Upper lobe of left lung (tissue), 6 donors: Measurements from ENCODE around the gene ARPIN. TPM values are rescaled to one million over a fixed set of nuclear protein-coding genes. Genes with fewer than 3 reads are reported as not detected.

ENCODE experiments used
- ATAC-seq, 2 donors: fragments of 200-7000 bp; cut with Tn5 transposase; one replicate each; pipeline ENCODE4 v1.9.1; 2022; ENCODE audit warnings: mild to moderate bottlenecking in 2 of 2, moderate library complexity in 2 of 2; ENCODE audit not compliant: low FRiP score in 2 of 2
- DNase-seq, 2 donors: peaks; one replicate each; pipeline ENCODE4 v3.0.0-alpha.2; 2019 to 2020
- H3K27ac ChIP-seq, 4 donors: fragments of 200-600 bp; sonication (generic); one replicate each; pipeline ENCODE4 v1.5.1; 2016 to 2019
- H3K27me3 ChIP-seq, 4 donors: fragments of 200-600 bp; sonication (generic); one replicate each; pipeline ENCODE4 v1.5.1; 2017 to 2019
- H3K36me3 ChIP-seq, 4 donors: fragments of 200-600 bp; sonication (generic); one replicate each; pipeline ENCODE4 v1.5.1; 2016 to 2019
- H3K4me1 ChIP-seq, 4 donors: fragments of 200-600 bp; sonication (generic); one replicate each; pipeline ENCODE4 v1.5.1; 2018 to 2019
- H3K4me3 ChIP-seq, 4 donors: fragments of 200-600 bp; sonication (generic); one replicate each; pipeline ENCODE4 v1.5.1; 2017 to 2019; ENCODE audit warnings: mild to moderate bottlenecking in 2 of 4, moderate library complexity in 1 of 4
- H3K9me3 ChIP-seq, 4 donors: fragments of 200-600 bp; sonication (generic); one replicate each; pipeline ENCODE4 v1.5.1; 2018 to 2019
- EP300 ChIP-seq, 4 donors: sonication (generic); formaldehyde crosslinking; IDR thresholded peaks; one replicate each; pipeline ENCODE4 v1.5.1; 2017; ENCODE audit warnings: antibody characterized with exemption in 4 of 4, control low read depth in 2 of 4
- POLR2A ChIP-seq, 4 donors: fragments of 450-650 bp; IDR thresholded peaks; one replicate each; pipeline ENCODE4 v1.5.1; 2016 to 2017; ENCODE audit warnings: antibody characterized with exemption in 4 of 4, mild to moderate bottlenecking in 2 of 4
- POLR2AphosphoS5 ChIP-seq, 2 donors: sonication (generic); formaldehyde crosslinking; IDR thresholded peaks; one replicate each; pipeline ENCODE4 v1.5.1; 2017; ENCODE audit warnings: antibody characterized with exemption in 2 of 2
- WGBS, 2 donors: methylation state at CpG; one replicate each; pipeline ENCODE4 v1.1.5; 2017 to 2018; 5-methylcytosine and 5-hydroxymethylcytosine counted together
- total RNA-seq, 6 donors: library from RNA; depleted of rRNA in 4 of 6; stranded (reverse); fragments of >200 nt in 4 of 6; gene quantifications; one replicate each; pipeline versions ENCODE4 v1.1.0 to v1.2.1, GENCODE V29; 2016 to 2021
- TF ChIP-seq, protein P1 (sequence below), 6 experiments: fragments of 450-650 bp in 4 of 6; fragments of 200-600 bp in 2 of 6; sonication (generic) in 2 of 6; IDR thresholded peaks; one replicate each; pipeline ENCODE4 v1.5.1; 2016 to 2019; ENCODE audit warnings: antibody characterized with exemption in 6 of 6
- donor health status: DM: no; HTN: no; CAD: no; lungs with moderate emphysema.
- donor health status: DM: no; HTN: yes; CAD: no; lungs with severe emphysema.

The ARPIN gene
- total RNA-seq, 6 donors from 2014 or later = 24.9 to 56.6 (median 35.1) TPM

GRCh38 chr15:89900849-89901248 is 11.9 kb downstream of the ARPIN start:
- TF ChIP-seq POLR2AphosphoS5 (IDR thresholded peaks at IDR 0.05) = no peak
- no peak for TF ChIP-seq POLR2A (IDR thresholded peaks at IDR 0.05)
- TF ChIP-seq EP300 (IDR thresholded peaks at IDR 0.05) = no peak
- TF ChIP-seq, protein P1, sequence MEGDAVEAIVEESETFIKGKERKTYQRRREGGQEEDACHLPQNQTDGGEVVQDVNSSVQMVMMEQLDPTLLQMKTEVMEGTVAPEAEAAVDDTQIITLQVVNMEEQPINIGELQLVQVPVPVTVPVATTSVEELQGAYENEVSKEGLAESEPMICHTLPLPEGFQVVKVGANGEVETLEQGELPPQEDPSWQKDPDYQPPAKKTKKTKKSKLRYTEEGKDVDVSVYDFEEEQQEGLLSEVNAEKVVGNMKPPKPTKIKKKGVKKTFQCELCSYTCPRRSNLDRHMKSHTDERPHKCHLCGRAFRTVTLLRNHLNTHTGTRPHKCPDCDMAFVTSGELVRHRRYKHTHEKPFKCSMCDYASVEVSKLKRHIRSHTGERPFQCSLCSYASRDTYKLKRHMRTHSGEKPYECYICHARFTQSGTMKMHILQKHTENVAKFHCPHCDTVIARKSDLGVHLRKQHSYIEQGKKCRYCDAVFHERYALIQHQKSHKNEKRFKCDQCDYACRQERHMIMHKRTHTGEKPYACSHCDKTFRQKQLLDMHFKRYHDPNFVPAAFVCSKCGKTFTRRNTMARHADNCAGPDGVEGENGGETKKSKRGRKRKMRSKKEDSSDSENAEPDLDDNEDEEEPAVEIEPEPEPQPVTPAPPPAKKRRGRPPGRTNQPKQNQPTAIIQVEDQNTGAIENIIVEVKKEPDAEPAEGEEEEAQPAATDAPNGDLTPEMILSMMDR (IDR thresholded peaks at IDR 0.05) = no peak
- Histone ChIP-seq H3K4me3 (no peak overlapping the region), H3K27me3 (no peaks in the 10 kb centered on the region), H3K9me3 (no peaks in the 10 kb centered on the region), H3K36me3 (peaks cover 10 to 46% (median 32%) of the 10 kb centered on the region in 4 donors), H3K4me1 (no peaks in the 10 kb centered on the region), H3K27ac (no peak overlapping the region)
- WGBS, 2 donors = 84 to 86% methylated on average over 6 of the region's 6 CpGs
- ATAC-seq (no peak), DNase-seq (no peak)

DNA sequence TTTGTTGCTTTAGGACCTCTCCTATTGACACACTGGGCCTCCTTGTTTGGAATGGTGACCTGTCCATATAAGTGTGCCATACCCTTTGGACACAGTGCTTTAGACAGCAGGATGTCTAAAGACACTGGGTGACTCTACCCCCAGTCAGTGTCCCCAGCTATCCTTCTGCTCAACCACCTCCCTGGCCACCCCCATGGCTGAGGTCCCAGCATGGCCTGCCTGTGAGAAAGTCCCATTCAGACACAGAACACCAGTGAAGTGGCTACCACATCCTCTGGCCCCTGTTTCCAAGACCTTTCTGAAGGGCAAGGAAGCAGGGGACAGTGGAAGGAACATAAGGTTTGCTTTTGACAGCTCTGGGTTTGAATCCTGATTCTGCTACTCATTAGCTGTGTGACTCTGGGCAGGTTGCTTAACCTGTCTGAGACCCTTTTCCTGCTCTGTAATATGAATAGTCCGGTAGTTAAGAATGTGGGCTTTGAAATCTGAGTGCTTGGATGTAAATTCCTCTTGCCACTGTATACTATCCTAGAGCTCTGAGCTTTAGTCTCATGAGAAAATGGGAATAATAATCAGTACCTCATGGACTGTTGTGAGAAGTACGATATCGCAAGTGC is 12.7 kb downstream of the ARPIN start:
- TF ChIP-seq POLR2A (IDR thresholded peaks at IDR 0.05) (no peak), POLR2AphosphoS5 (IDR thresholded peaks at IDR 0.05) (no peak), EP300 (IDR thresholded peaks at IDR 0.05) (no peak)
- TF ChIP-seq, protein P1 (IDR thresholded peaks at IDR 0.05) = no peak
- H3K36me3 ChIP-seq = peaks cover 10 to 46% (median 32%) of the 10 kb centered on the region in 4 donors
- ATAC-seq (no peak), DNase-seq (no peak)
- no peak overlapping the region for H3K4me3 ChIP-seq
- no peaks in the 10 kb centered on the region for H3K9me3 ChIP-seq
- 92 to 96% methylated on average over 3 of the region's 3 CpGs for WGBS, 2 donors
- H3K27me3 ChIP-seq = no peaks in the 10 kb centered on the region
- no peak overlapping the region for H3K27ac ChIP-seq
- H3K4me1 ChIP-seq = no peaks in the 10 kb centered on the region

DNA sequence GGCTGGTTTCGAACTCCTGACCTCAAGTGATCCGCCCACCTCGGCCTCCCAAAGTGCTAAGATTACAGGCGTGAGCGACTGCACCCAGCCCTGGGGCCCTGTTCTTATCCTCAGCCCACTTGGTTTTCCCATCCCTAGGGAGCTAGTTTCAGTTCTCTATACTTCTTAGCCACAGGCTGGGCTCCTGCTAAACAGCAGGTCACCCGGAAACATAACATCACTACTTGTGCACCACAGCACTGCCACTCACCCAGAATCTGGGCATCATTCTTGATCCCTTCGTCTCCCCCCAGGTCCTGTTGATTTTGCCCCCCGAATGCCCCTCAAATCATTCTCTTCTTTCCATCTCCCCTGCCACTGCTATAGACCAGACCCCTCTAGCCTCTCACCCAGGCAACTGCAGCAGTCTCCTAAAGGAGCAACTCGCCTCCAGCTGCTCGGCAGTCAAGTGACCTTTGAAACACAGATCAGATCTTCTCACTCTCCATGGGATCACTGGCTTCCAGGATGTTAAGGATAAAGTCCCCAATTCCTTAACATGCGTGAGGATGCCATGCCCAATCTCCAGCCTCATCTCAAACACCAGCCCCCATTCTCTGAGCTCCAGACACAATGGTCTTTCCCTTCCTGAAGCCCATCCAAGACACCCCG is 13.3 kb downstream of the ARPIN start:
- peaks cover 0 to 2% (median under 1%) of the 10 kb centered on the region in 4 donors for H3K4me1 ChIP-seq
- ATAC-seq = peak in 1 of 2 donors; percentile 66
- no peaks in the 10 kb centered on the region for H3K27me3 ChIP-seq
- DNase-seq = no peak
- H3K27ac ChIP-seq = no peak overlapping the region
- TF ChIP-seq POLR2A (IDR thresholded peaks at IDR 0.05) = no peak
- no peak for TF ChIP-seq EP300 (IDR thresholded peaks at IDR 0.05)
- TF ChIP-seq, protein P1 (IDR thresholded peaks at IDR 0.05) = no peak
- TF ChIP-seq POLR2AphosphoS5 (IDR thresholded peaks at IDR 0.05) = no peak
- no peak overlapping the region for H3K4me3 ChIP-seq
- 88 to 89% methylated on average over 11 to 12 of the region's 12 CpGs for WGBS, 2 donors
- no peaks in the 10 kb centered on the region for H3K9me3 ChIP-seq
- H3K36me3 ChIP-seq = peaks cover 10 to 42% (median 29%) of the 10 kb centered on the region in 4 donors

DNA sequence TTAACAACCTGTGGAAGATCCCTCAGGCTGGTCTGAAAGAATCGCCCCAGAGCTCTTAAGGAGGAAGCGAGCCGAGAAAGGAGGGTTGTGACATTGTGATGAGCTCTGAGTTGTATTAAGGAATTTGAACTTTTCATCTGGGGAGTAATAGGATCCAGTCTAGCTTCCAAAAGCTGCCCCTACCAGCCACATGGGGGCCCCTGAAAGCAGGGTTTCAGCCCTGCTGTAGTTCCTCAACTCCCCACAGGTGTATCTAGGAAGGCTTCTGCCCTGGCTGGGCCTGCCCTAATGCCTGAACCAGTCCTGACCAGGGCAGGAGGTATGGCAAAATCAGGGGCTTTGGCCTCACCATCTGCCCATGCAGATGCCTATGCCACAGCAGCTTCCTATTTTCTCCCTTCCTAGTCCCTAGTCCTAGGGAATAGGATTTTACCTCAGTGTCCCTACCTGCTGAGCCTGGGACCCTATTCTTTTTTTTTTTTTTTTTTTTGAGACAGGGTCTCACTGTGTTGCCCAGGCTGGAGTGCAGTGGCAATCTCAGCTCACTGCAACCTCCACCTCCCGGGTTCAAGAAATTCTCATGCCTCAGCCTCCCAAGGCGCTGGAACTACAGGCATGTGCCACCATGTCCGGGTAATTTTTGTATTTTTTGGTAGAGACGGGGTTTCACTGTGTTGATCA is 14.0 kb downstream of the ARPIN start:
- DNase-seq (peak in 1 of 2 donors; percentile 58), ATAC-seq (peak; percentile 5 to 76)
- Histone ChIP-seq H3K36me3 (peaks cover 10 to 35% (median 26%) of the 10 kb centered on the region in 4 donors), H3K4me1 (peaks cover 0 to 3% (median 1%) of the 10 kb centered on the region in 4 donors), H3K9me3 (no peaks in the 10 kb centered on the region), H3K27me3 (no peaks in the 10 kb centered on the region), H3K27ac (no peak overlapping the region), H3K4me3 (no peak overlapping the region)
- TF ChIP-seq, protein P1 (IDR thresholded peaks at IDR 0.05) = peak; percentile 44 to 87 (median 60)
- TF ChIP-seq POLR2A (IDR thresholded peaks at IDR 0.05) = no peak
- 80 to 81% methylated on average over 7 of the region's 7 CpGs for WGBS, 2 donors
